Hematopoietic multipotent progenitor cell treated with erythropoietin and hydrocortisone succinate and interleukin-3 and kit ligand, for 8 days (in vitro differentiated cells): ENCODE results near the gene MAPK12.

ENCODE experiments used
- DNase-seq: peaks from one replicate; pipeline ENCODE4 v3.0.0-alpha.2; 2015

The MAPK12 gene

DNA sequence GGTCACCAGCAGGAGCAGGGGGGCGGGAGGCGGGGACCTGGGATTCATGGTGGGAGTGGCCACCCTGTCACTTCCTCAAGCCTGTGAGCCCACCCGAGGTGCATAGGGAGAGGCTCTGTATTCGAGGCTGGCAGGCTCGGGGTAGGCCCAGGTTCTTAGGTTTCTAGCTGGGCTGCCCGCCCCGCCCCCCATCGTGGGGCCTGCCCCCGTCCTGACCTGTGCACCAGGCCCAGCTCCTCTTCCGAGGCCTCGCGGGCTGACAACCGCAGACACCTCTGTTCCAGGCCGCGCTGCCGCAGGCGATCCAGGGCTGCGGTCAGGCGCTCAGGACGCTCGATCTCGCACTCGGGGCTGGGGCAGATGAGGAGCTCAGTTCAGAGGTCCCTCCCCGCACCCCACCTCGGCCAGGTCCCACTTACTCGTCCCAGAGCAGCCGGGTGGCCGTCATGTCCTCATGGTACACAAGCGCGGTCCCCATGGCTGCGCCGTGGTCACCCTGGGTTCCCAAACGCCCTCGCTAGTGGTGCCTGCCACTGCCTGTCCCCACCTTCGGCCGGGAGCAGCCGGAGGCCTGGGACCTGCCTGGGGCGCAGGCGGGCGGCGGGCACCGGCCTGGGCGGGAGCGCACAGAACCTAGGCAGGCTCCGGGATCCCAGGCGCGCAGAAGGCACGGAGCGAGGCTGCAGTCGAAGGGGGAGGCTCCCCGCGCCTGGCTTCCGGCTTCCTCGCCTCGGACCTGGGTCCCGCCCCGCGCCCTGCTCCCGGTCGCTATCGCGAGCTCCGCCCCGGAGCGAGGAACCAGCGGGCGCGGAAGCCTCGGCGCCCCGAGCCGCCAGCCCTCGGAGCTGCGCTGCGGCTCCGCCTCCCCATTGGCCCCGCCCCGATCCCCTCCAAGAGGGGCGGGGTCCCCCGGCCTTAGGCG is 10.7 kb downstream of the MAPK12 start, which contains the start of gene HDAC10:
TSS of gene HDAC10 (minus strand) at position 711 of the 922 bp plus-strand sequence. CDS start at position 478, 233 bp downstream.
- DNase-seq: peak; percentile 83

- DNase-seq: no peak
These were observed 11.3 kb downstream of the MAPK12 start for GRCh38 chr22:50250249-50250554.

GRCh38 chr22:50249341-50250248 is 11.9 kb downstream of the MAPK12 start:
- no peak for DNase-seq

- no peak for DNase-seq
These were observed 13.0 kb downstream of the MAPK12 start for GRCh38 chr22:50248196-50249081.

GRCh38 chr22:50247748-50248147 is 13.7 kb downstream of the MAPK12 start:
- peak; percentile 43 for DNase-seq

GRCh38 chr22:50246242-50247175 is 15.0 kb downstream of the MAPK12 start:
- no peak for DNase-seq

DNA sequence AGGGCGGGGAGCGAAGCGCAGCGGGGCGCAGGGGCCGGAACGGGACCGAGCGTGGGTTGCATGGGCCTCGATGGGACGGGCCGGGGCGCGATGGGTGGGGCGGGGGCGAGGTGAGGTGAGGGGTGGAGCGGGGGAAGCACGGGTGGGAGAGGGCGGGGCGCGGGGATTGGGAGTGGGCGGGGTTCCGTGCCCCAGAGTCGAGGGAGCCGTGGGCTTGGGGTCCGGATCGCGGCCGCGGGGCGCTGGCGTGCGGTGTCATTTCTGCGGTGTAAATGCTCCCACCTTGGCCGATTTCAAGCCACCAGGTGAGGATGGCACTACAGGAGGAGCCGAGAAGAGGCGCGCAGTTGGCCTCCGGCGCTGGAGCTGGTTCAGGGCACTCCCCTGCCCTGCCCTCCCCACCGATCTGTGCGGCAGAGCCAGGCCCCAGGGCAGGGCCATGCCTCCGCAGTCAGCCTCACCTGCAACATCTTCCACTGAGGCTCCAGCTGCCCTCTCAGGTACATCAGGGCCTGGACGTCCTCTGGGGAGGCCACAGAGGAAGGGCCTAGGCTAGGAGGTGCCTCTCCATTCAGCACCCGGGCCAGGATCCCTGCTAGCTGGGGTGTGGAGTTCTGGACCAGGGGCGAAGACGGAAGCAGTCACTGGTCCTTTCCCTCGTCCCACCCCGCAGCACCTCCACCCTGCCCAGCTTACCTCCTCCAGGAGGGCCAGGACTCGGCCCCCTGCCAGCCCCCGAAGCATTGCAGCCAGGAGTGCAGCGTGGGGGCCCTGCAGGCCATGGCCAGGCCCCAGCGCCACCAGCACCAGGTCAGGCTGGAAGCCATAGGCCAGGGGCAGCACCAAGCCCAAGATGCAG is 16.0 kb downstream of the MAPK12 start:
- DNase-seq: no peak

DNA sequence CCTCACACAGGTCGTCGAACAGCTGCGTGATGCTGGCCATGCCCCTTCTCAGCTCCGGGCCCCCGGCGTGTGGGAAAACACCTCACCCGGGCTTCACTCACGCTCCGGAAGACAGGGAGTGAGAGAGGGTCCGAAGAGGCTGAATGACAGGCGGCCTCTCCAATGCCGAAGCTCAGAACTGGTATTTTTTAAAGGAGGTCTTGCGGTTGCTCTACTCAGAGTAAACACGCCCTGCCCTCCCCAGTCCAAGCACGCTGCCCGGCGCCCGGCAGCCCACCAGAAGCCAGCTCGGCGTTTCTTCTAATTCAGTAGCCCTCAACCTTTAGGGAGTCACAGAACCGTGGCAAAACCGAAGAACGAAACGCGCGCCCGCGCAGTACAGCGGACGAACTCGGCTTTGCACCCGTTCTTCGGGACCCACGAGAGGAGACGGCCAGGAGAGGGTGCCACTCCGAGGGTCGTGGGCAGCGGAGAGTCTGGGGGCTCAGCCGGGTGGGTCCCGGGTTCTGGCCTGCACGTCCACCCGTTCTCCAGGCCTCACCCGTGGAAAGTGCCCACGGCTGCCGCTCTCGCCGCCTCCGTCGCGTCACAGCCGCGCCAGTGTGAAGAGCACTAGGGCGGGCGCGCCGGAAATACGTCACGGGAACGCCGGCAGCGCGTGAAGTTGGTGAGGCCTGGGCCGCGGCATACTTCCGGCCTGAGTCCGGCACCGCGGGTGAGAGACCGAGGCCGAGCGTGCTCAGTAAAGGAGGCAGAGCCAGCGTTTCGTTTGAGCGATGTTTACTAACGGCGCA is 16.9 kb downstream of the MAPK12 start, which contains the start of gene TUBGCP6:
TSS of gene TUBGCP6 (minus strand) at position 604 of the 794 bp plus-strand sequence. CDS start at position 40, 564 bp downstream.
- DNase-seq: peak; percentile 93

DNA sequence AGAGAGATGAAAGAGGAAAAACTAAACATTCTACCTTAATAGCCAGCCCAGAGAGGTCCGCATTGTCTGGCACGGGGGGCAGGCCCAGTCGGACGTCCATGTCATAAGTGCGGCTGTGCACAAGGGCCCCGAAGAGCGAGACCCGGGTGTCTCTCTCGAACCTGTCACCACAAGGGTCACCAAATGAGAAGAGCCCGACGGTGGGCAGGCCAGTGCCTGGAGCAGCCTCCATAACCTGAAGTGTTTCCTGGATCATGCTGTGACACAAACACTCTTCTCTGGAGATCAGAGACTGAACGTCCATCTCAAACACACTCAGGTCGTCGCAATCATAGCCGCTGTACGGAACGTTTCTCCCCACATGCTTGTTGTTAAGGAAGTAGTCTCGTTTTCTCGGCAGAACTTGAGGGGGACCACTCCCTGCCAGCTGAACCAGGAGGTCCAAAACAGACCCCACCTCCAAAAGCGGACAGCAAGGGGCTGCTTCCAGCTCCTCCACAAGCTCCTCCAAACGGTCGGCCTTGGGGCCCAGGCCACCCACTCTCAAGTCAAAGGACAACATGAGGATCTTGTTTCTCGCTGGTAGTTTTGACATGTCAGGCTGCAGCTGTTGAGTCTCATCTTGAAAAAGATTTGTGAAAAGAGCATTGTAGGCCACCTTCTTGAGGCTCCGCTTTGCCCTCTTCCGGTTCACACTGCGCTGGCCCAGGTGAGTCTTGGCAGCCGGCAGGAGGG is 17.6 kb downstream of the MAPK12 start:
- no peak for DNase-seq

GRCh38 chr22:50242406-50242949 is 19.0 kb downstream of the MAPK12 start:
- DNase-seq: no peak

GRCh38 chr22:50238755-50239154 is 22.7 kb downstream of the MAPK12 start:
- no peak for DNase-seq

DNA sequence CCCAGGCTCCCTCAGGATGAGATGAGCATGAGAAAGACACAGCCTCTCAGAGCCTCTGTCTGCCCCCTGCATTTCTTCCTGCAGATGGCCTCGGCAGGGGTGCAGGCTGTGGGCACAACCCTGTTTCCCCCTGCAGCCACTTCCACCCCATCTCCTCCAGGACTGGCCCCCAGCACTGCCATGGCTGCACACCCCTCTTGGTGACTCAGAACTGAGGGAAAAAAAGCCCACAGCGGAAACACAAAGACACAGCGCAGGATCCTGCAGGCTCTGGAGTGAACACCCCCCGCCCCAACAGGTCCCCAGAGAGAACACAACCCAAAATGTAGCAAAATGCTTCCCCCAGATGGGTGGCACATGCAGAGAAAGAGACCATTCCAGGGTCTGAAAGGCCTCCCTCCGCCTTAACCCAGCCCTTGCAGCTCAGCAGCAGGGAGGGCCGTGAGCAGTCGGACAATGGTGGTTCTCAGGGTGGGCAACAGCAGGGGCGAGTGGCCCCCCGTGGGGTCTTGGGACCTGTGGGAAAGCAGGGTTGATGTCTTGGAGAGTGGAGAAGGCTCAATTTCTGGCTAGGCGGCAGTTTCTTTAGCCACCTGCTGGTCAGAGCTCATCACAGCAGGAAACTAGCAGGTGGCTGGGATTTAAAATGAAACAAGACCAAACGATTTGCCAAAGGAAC is 24.6 kb downstream of the MAPK12 start:
- peak; percentile 36 for DNase-seq

GRCh38 chr22:50233223-50233622 is 28.3 kb downstream of the MAPK12 start:
- no peak for DNase-seq

DNA sequence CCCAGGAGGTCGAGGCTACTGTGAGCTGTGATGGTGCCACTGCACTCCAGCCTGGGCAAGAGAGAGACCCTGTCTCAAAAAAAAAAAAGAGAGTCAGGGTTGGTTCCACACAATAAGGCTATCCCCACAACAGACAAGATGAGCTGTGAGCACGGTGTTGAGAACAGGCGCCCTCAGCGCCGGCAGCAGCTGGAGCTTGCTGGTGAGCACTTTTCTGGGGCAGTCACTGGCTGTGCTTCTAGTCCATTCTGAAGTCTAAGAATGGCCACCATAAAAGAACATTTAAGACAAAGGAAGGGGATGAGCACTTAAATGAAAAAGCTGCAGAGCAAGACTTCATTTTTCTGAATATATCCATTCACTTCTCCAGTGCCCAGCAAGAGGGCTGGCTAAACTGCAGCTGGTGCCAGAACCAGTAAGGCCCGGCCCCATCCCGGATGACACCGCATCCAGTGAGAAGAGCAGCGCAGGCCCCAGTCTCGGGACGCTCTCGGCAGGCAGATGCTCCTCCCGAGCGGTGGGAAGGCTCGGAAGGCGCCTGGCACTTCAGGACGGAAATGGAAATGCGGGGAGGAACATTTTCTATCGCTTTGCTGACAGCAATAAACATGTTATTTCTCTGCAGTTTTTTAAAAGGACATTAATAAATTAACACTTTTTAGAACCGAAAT is 28.9 kb downstream of the MAPK12 start:
- no peak for DNase-seq

DNA sequence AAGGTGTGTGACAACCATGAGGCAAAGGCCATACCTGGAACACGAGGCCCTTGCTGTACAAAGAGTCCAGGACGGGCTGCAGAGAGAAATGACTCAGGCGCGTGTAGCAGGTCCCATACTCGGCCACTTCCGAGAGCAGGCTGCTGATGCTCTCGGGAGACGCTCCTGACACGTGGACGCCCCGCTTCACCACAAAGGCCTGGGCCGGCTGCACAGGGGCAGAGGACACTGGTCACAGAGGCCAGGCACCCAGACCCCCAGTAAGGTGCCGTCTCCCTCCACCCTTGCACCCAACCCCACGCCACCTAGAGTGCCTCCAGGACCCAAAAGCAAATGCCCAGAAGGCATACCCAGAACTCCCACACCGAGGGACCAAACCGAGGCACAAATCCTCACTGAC is 32.1 kb downstream of the MAPK12 start:
- no peak for DNase-seq

DNA sequence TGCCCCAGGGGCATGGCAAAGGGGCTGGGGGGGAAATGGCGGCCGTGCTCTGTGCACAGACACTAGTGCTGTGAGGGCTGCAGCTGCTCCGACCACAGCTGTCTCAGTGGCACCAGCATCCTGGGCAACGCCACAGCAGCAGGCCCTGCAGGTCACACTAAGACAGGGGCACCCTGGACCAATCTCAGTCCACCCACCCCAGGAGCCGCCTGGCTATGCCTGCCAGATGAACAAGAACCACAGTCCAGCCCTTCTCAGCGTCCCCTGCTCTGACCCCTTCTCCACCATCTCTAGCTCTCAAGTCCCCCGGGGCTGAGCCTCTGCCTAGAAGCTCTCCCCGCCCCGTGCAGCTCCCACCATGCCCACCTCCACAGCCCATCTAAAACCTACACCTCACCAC is 33.1 kb downstream of the MAPK12 start:
- DNase-seq: no peak

DNA sequence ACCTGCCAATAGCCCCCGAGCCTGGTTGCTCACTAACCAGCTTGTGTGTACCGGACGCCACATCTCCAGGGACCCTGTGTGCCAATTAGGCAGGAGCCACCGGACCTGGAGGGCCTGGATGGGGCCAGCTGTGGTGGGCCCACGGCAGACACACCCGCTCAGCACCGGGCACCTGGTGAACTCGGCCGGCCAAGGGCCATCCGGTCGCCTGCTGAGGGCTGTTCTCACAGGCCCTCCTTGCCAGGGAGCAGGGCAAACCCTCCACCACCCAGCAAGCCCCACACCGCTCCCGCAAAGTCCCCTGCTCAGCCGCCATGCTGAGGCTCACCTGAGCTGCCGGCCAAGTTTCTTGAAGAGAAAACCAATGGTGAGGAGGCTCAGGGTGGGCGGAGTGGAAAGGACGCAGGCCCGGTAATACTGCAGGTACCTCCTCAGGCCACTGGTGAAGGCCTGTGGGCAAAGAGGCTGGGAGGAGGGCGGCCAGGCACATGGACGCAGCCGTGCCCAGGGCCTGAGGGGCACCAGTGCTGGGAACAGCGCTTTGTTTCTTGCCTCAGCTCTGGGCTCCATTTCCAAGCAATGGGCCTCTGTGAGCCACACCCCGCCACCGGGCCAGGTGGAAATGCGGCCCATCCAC is 33.8 kb downstream of the MAPK12 start:
- no peak for DNase-seq
